Testis (tissue), 2 donors: Measurements from ENCODE around the gene TAS2R31.

Source experiments
- CTCF ChIP-seq, 3 experiments: fragments of 450-650 bp in 2 of 3; fragments of 200-600 bp in 1 of 3; sonication (generic) in 1 of 3; IDR thresholded peaks; one replicate each; pipeline ENCODE4 v1.5.1; 2016 to 2019; ENCODE audit warnings: antibody characterized with exemption in 3 of 3, mild to moderate bottlenecking in 2 of 3, moderate library complexity in 1 of 3
- POLR2A ChIP-seq: fragments of 450-650 bp; IDR thresholded peaks from one replicate; pipeline ENCODE4 v1.6.1; 2017; ENCODE audit warnings: antibody characterized with exemption, mild to moderate bottlenecking, moderate library complexity

GRCh38 chr12:11015775-11016430 lies 15.3 kb downstream of the TAS2R31 start:
- no peak for TF ChIP-seq CTCF (IDR thresholded peaks at IDR 0.05)
- TF ChIP-seq POLR2A, result no peak
